WTC11 (cell line): ENCODE measurements around the gene URB1. TPM values are rescaled to one million over a fixed set of nuclear protein-coding genes. Genes with fewer than 3 reads are reported as not detected.

ENCODE experiments used
- ELF4 ChIP-seq: sonication (generic); formaldehyde crosslinking; IDR thresholded peaks from 2 replicates; pipeline ENCODE4 v1.8.1; 2022; ENCODE audit warnings: low read depth, mild to moderate bottlenecking, moderate library complexity, missing genetic modification reagents
- FOXK1 ChIP-seq: sonication (generic); formaldehyde crosslinking; IDR thresholded peaks from 2 replicates; pipeline ENCODE4 v1.8.0; 2022; ENCODE audit warnings: mild to moderate bottlenecking, moderate library complexity, missing genetic modification reagents
- GABPB1 ChIP-seq: sonication (generic); formaldehyde crosslinking; IDR thresholded peaks from 2 replicates; pipeline ENCODE4 v1.8.1; 2023; ENCODE audit warnings: mild to moderate bottlenecking, missing genetic modification reagents
- JUN ChIP-seq: sonication (generic); formaldehyde crosslinking; IDR thresholded peaks from 2 replicates; pipeline ENCODE4 v1.8.0; 2023; ENCODE audit warnings: mild to moderate bottlenecking, missing genetic modification reagents
- MXD4 ChIP-seq: fragments of 250-450 bp; sonication (Bioruptor Pico); IDR thresholded peaks from 2 replicates; pipeline ENCODE4 v1.8.0; 2021; ENCODE audit warnings: mild to moderate bottlenecking, moderate library complexity, borderline replicate concordance
- NFE2L1 ChIP-seq: sonication (generic); formaldehyde crosslinking; IDR thresholded peaks from 2 replicates; pipeline ENCODE4 v1.8.1; 2023; ENCODE audit warnings: missing genetic modification reagents
- OVOL2 ChIP-seq: fragments of 250-450 bp; sonication (Bioruptor Pico); IDR thresholded peaks from 2 replicates; pipeline ENCODE4 v1.9.0; 2021; ENCODE audit warnings: mild to moderate bottlenecking, borderline replicate concordance
- TP53 ChIP-seq: sonication (generic); formaldehyde crosslinking; IDR thresholded peaks from 2 replicates; pipeline ENCODE4 v1.8.1; 2023; ENCODE audit warnings: mild to moderate bottlenecking, missing genetic modification reagents
- ZBTB21 ChIP-seq: sonication (generic); formaldehyde crosslinking; IDR thresholded peaks from 2 replicates; pipeline ENCODE4 v1.8.1; 2023; ENCODE audit warnings: mild to moderate bottlenecking, missing genetic modification reagents, borderline replicate concordance
- ZNF121 ChIP-seq: sonication (generic); formaldehyde crosslinking; IDR thresholded peaks from 2 replicates; pipeline ENCODE4 v1.8.0; 2023; ENCODE audit warnings: missing genetic modification reagents
- ZNF232 ChIP-seq: sonication (generic); formaldehyde crosslinking; IDR thresholded peaks from 2 replicates; pipeline ENCODE4 v1.8.0; 2022; ENCODE audit warnings: mild to moderate bottlenecking, missing genetic modification reagents
- ZNF423 ChIP-seq: fragments of 250-450 bp; sonication (Bioruptor Pico); IDR thresholded peaks from 2 replicates; pipeline ENCODE4 v2.1.2; 2022; ENCODE audit warnings: mild to moderate bottlenecking, moderate library complexity
- total RNA-seq: library from RNA; stranded (reverse); gene quantifications from 3 replicates; pipeline ENCODE4 v1.2.3, GENCODE V29; 2021
- TF ChIP-seq, protein P1 (sequence below): sonication (generic); formaldehyde crosslinking; IDR thresholded peaks from 2 replicates; pipeline ENCODE4 v1.8.1; 2023; ENCODE audit warnings: mild to moderate bottlenecking, missing genetic modification reagents
- TF ChIP-seq, protein P2 (sequence below): fragments of 250-450 bp; sonication (Bioruptor Pico); IDR thresholded peaks from 2 replicates; pipeline ENCODE4 v1.8.0; 2021; ENCODE audit warnings: mild to moderate bottlenecking
- TF ChIP-seq, protein P3 (sequence below): fragments of 250-450 bp; sonication (Bioruptor Pico); IDR thresholded peaks from 2 replicates; pipeline ENCODE4 v1.9.0; 2021; ENCODE audit warnings: mild to moderate bottlenecking
- TF ChIP-seq, protein P4 (sequence below): sonication (generic); formaldehyde crosslinking; IDR thresholded peaks from 2 replicates; pipeline ENCODE4 v1.8.1; 2022; ENCODE audit warnings: mild to moderate bottlenecking, missing genetic modification reagents, moderate library complexity, borderline replicate concordance
- TF ChIP-seq, protein P5 (sequence below): sonication (generic); formaldehyde crosslinking; IDR thresholded peaks from 2 replicates; pipeline ENCODE4 v1.8.0; 2023; ENCODE audit warnings: mild to moderate bottlenecking, missing genetic modification reagents
- TF ChIP-seq, protein P6 (sequence below): sonication (generic); formaldehyde crosslinking; IDR thresholded peaks from 2 replicates; pipeline ENCODE4 v1.8.0; 2023; ENCODE audit warnings: missing genetic modification reagents, mild to moderate bottlenecking, borderline replicate concordance
- TF ChIP-seq, protein P7 (sequence below): sonication (generic); formaldehyde crosslinking; IDR thresholded peaks from 2 replicates; pipeline ENCODE4 v1.8.1; 2022; ENCODE audit warnings: low read depth, missing genetic modification reagents, borderline replicate concordance
- TF ChIP-seq, protein P8 (sequence below): sonication (generic); formaldehyde crosslinking; IDR thresholded peaks from 2 replicates; pipeline ENCODE4 v1.8.1; 2022; ENCODE audit warnings: missing genetic modification reagents, borderline replicate concordance

Gene URB1
- total RNA-seq, 1 experiment from 2014 or later = 38.7 TPM

DNA sequence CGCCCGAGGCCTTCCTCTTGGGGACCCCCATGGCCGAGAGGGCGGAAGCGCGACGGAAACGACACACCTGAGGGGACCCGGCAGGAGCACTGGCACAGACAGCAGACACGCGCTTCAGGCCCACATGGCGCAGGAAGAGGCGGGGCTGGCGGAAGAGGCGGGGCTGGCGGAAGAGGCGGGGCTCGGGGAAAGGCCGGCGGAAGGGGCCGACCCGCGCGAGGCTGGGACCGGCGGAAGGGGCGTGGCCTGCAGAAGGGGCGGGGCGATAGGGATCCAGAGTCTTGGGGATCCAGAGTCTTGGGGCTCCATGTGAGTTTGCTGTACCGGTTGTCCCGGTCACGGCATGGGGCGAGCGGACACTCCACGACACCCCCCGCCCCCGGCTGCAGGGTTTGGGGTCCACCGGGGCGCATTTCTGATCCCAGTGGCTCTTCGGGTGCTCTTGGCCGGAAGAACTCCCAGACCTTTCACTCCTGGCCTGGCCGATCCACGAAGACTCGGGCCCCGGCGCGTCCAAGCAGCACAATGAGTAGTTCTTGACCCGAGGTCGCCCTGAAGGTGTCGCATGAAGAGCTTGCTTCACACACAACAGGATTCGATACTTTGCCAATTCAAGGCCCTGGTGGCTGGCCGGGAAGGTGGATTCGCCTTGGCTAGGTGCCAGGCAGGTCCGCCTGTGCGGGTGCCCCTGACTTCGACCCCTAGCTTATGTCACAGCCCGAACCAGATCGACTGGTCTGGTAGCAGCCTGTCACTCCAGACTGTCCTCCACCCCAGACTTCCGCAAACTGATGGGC lies at the start of gene URB1 (continued):
- TF ChIP-seq, protein P1, sequence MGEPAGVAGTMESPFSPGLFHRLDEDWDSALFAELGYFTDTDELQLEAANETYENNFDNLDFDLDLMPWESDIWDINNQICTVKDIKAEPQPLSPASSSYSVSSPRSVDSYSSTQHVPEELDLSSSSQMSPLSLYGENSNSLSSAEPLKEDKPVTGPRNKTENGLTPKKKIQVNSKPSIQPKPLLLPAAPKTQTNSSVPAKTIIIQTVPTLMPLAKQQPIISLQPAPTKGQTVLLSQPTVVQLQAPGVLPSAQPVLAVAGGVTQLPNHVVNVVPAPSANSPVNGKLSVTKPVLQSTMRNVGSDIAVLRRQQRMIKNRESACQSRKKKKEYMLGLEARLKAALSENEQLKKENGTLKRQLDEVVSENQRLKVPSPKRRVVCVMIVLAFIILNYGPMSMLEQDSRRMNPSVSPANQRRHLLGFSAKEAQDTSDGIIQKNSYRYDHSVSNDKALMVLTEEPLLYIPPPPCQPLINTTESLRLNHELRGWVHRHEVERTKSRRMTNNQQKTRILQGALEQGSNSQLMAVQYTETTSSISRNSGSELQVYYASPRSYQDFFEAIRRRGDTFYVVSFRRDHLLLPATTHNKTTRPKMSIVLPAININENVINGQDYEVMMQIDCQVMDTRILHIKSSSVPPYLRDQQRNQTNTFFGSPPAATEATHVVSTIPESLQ = 0 out of 2 replicates have a peak, but pooled peaks have one; percentile 19
- TF ChIP-seq, protein P2, sequence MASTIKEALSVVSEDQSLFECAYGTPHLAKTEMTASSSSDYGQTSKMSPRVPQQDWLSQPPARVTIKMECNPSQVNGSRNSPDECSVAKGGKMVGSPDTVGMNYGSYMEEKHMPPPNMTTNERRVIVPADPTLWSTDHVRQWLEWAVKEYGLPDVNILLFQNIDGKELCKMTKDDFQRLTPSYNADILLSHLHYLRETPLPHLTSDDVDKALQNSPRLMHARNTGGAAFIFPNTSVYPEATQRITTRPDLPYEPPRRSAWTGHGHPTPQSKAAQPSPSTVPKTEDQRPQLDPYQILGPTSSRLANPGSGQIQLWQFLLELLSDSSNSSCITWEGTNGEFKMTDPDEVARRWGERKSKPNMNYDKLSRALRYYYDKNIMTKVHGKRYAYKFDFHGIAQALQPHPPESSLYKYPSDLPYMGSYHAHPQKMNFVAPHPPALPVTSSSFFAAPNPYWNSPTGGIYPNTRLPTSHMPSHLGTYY = no peak
- no peak for TF ChIP-seq ZNF121 (CRISPR knock-in tag)
- TF ChIP-seq, protein P3, sequence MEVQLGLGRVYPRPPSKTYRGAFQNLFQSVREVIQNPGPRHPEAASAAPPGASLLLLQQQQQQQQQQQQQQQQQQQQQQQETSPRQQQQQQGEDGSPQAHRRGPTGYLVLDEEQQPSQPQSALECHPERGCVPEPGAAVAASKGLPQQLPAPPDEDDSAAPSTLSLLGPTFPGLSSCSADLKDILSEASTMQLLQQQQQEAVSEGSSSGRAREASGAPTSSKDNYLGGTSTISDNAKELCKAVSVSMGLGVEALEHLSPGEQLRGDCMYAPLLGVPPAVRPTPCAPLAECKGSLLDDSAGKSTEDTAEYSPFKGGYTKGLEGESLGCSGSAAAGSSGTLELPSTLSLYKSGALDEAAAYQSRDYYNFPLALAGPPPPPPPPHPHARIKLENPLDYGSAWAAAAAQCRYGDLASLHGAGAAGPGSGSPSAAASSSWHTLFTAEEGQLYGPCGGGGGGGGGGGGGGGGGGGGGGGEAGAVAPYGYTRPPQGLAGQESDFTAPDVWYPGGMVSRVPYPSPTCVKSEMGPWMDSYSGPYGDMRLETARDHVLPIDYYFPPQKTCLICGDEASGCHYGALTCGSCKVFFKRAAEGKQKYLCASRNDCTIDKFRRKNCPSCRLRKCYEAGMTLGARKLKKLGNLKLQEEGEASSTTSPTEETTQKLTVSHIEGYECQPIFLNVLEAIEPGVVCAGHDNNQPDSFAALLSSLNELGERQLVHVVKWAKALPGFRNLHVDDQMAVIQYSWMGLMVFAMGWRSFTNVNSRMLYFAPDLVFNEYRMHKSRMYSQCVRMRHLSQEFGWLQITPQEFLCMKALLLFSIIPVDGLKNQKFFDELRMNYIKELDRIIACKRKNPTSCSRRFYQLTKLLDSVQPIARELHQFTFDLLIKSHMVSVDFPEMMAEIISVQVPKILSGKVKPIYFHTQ = no peak
- TF ChIP-seq ELF4 = no peak
- TF ChIP-seq ZNF423 (CRISPR knock-in tag) = no peak
- TF ChIP-seq, protein P4, sequence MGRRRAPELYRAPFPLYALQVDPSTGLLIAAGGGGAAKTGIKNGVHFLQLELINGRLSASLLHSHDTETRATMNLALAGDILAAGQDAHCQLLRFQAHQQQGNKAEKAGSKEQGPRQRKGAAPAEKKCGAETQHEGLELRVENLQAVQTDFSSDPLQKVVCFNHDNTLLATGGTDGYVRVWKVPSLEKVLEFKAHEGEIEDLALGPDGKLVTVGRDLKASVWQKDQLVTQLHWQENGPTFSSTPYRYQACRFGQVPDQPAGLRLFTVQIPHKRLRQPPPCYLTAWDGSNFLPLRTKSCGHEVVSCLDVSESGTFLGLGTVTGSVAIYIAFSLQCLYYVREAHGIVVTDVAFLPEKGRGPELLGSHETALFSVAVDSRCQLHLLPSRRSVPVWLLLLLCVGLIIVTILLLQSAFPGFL (CRISPR knock-in tag) = no peak
- peak; percentile 87 for TF ChIP-seq FOXK1
- TF ChIP-seq OVOL2 (CRISPR knock-in tag) = no peak
- TF ChIP-seq TP53 (CRISPR knock-in tag) = no peak
- TF ChIP-seq, protein P5, sequence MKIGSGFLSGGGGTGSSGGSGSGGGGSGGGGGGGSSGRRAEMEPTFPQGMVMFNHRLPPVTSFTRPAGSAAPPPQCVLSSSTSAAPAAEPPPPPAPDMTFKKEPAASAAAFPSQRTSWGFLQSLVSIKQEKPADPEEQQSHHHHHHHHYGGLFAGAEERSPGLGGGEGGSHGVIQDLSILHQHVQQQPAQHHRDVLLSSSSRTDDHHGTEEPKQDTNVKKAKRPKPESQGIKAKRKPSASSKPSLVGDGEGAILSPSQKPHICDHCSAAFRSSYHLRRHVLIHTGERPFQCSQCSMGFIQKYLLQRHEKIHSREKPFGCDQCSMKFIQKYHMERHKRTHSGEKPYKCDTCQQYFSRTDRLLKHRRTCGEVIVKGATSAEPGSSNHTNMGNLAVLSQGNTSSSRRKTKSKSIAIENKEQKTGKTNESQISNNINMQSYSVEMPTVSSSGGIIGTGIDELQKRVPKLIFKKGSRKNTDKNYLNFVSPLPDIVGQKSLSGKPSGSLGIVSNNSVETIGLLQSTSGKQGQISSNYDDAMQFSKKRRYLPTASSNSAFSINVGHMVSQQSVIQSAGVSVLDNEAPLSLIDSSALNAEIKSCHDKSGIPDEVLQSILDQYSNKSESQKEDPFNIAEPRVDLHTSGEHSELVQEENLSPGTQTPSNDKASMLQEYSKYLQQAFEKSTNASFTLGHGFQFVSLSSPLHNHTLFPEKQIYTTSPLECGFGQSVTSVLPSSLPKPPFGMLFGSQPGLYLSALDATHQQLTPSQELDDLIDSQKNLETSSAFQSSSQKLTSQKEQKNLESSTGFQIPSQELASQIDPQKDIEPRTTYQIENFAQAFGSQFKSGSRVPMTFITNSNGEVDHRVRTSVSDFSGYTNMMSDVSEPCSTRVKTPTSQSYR = no peak
- TF ChIP-seq GABPB1 (CRISPR knock-in tag) = peak; percentile 55; the same call in 1 of the 2 replicates
- no peak for TF ChIP-seq MXD4 (CRISPR knock-in tag)
- TF ChIP-seq, protein P6, sequence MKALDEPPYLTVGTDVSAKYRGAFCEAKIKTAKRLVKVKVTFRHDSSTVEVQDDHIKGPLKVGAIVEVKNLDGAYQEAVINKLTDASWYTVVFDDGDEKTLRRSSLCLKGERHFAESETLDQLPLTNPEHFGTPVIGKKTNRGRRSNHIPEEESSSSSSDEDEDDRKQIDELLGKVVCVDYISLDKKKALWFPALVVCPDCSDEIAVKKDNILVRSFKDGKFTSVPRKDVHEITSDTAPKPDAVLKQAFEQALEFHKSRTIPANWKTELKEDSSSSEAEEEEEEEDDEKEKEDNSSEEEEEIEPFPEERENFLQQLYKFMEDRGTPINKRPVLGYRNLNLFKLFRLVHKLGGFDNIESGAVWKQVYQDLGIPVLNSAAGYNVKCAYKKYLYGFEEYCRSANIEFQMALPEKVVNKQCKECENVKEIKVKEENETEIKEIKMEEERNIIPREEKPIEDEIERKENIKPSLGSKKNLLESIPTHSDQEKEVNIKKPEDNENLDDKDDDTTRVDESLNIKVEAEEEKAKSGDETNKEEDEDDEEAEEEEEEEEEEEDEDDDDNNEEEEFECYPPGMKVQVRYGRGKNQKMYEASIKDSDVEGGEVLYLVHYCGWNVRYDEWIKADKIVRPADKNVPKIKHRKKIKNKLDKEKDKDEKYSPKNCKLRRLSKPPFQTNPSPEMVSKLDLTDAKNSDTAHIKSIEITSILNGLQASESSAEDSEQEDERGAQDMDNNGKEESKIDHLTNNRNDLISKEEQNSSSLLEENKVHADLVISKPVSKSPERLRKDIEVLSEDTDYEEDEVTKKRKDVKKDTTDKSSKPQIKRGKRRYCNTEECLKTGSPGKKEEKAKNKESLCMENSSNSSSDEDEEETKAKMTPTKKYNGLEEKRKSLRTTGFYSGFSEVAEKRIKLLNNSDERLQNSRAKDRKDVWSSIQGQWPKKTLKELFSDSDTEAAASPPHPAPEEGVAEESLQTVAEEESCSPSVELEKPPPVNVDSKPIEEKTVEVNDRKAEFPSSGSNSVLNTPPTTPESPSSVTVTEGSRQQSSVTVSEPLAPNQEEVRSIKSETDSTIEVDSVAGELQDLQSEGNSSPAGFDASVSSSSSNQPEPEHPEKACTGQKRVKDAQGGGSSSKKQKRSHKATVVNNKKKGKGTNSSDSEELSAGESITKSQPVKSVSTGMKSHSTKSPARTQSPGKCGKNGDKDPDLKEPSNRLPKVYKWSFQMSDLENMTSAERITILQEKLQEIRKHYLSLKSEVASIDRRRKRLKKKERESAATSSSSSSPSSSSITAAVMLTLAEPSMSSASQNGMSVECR (CRISPR knock-in tag) = peak; percentile 92; the same call in 1 of the 2 replicates
- TF ChIP-seq NFE2L1 (CRISPR knock-in tag) = no peak
- TF ChIP-seq JUN = no peak
- TF ChIP-seq ZNF232 (CRISPR knock-in tag) = peak; percentile 86
- TF ChIP-seq ZBTB21 (CRISPR knock-in tag) = no peak
- TF ChIP-seq, protein P7, sequence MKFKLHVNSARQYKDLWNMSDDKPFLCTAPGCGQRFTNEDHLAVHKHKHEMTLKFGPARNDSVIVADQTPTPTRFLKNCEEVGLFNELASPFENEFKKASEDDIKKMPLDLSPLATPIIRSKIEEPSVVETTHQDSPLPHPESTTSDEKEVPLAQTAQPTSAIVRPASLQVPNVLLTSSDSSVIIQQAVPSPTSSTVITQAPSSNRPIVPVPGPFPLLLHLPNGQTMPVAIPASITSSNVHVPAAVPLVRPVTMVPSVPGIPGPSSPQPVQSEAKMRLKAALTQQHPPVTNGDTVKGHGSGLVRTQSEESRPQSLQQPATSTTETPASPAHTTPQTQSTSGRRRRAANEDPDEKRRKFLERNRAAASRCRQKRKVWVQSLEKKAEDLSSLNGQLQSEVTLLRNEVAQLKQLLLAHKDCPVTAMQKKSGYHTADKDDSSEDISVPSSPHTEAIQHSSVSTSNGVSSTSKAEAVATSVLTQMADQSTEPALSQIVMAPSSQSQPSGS = no peak
- TF ChIP-seq, protein P8, sequence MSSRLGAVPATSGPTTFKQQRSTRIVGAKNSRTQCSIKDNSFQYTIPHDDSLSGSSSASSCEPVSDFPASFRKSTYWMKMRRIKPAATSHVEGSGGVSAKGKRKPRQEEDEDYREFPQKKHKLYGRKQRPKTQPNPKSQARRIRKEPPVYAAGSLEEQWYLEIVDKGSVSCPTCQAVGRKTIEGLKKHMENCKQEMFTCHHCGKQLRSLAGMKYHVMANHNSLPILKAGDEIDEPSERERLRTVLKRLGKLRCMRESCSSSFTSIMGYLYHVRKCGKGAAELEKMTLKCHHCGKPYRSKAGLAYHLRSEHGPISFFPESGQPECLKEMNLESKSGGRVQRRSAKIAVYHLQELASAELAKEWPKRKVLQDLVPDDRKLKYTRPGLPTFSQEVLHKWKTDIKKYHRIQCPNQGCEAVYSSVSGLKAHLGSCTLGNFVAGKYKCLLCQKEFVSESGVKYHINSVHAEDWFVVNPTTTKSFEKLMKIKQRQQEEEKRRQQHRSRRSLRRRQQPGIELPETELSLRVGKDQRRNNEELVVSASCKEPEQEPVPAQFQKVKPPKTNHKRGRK (CRISPR knock-in tag) = no peak
